GM12892 (cell line): ENCODE measurements around the gene ULK3.

Experiments used
- DNase-seq: peaks from one replicate; pipeline ENCODE4 v3.0.0; 2011; ENCODE audit not compliant: insufficient read length
- FAIRE-seq: peaks from 2 replicates; lab custom pipeline; 2011; peaks lifted over from hg19 to GRCh38; lab: Jason Lieb, UNC
- POLR2A ChIP-seq: IDR thresholded peaks from 2 replicates; pipeline ENCODE4 v1.6.1; 2011; ENCODE audit warnings: low read depth, low read length, control low read depth
- POLR2AphosphoS5 ChIP-seq: IDR thresholded peaks from 2 replicates; pipeline ENCODE4 v1.6.1; 2011; ENCODE audit warnings: low read depth, low read length, control low read depth
- TAF1 ChIP-seq: IDR thresholded peaks from 2 replicates; pipeline ENCODE4 v1.6.1; 2011; ENCODE audit warnings: low read depth, mild to moderate bottlenecking, control low read depth, low read length, borderline replicate concordance

ULK3 gene

DNA sequence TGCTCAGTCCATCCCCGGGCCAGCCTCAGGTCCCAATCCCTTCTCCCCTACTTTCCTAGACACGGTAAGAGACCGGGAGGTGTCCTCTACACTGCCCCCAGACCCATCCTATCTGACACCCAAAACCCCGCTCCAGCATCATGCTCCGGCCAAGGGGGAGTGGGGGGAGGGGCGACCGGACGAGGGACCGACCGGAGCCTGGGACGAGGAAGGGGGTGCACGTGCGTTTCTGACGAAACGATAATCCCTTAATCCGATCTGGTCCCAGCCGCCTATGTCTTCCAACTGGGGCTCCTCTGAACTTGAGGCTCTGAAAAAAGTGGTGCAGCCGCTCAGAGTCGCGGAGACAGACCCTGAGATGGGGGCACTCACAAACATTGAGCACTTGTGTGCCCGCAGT is 16.0 kb downstream of the ULK3 start:
- DNase-seq (no peak), FAIRE-seq (no peak)
- TF ChIP-seq TAF1, result no peak
- TF ChIP-seq POLR2AphosphoS5, result no peak
- no peak for TF ChIP-seq POLR2A

DNA sequence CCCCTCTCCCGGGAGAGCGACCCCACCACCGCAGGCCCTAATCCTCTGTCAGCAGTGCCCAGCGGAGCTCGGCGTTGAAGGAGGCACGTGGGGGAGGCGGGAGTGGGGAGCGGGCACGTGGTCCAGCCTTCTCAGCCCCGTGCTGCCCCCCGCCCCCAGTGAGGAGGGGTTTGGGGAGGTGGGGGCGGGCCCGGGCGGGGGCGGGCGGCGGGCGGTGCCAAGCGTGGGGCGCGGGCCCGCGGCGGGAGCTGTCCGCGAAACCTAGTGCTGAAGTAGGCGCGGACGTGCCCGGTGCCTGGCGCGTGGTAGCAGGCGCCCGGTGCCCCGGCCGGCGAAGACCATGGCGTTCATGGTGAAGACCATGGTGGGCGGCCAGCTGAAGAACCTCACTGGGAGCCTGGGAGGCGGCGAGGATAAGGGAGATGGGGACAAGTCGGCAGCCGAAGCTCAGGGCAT is 16.6 kb downstream of the ULK3 start, which contains the start of gene CPLX3:
Gene CPLX3 (plus strand): TSS at position 264 of the 456 bp plus-strand sequence. CDS start 77 bp downstream, at position 341.
- TF ChIP-seq POLR2A (no peak), TAF1 (no peak), POLR2AphosphoS5 (no peak)
- DNase-seq, result no peak
- FAIRE-seq, result no peak

DNA sequence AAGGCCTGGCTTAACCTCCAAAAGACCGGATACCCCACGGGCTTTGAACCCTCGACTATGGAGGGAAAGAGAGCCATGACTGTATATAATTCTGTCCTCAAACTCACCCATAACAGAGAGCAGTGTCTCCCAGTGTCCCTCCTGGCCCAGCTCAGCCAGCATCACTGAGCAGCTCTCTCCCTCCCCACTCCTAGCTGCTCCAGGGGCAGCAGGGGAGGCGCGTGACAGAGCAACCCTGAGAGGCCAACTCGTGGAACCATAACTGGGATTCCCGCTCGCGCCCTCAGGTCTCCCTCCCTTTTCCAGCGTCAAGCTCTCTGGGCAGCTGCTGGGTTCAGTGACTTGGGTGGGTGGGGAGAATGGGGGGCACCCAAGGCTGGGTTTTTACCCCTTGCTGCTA is 17.1 kb downstream of the ULK3 start:
- no peak for FAIRE-seq
- TF ChIP-seq POLR2A (no peak), TAF1 (no peak), POLR2AphosphoS5 (no peak)
- no peak for DNase-seq

DNA sequence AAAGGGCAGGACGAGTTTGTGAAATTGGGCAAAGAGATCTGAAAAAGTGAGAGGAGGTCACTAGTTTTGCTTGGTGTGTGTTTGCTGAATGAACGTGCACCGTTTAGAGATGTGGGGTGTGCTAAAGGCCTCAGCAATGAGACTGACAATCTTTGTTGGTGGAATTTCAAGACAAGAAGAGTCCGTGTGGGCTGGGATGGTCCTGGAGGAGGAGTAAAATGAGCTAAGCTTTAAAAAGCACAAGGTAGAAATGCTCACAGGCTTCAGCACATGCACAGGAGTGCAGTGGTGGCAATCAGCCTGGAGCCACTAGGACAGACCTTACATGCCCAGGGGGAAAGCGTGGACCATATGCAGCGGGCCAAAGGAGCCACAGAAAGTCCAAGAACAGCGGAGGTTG is 18.0 kb downstream of the ULK3 start:
- FAIRE-seq (no peak), DNase-seq (no peak)
- TF ChIP-seq TAF1 (no peak), POLR2AphosphoS5 (no peak), POLR2A (no peak)

DNA sequence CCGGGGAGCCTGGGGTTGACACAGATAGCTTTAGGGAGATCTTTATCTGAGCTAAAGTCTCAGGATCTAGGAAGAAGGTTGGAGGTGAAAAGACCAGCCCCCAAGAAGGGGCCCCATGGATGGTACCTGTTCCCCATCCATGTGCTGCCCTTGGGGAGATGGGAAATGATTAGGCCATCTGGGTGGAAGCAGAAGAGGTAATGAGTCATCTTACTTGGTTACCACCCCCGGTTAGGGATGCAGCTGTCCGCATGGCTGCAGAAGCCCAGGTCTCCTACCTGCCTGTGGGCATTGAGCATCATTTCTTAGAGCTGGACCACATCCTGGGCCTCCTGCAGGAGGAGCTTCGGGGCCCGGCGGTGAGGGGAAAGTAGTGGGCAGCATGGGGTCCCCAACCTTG is 19.6 kb downstream of the ULK3 start:
- no peak for TF ChIP-seq POLR2A
- no peak for TF ChIP-seq TAF1
- TF ChIP-seq POLR2AphosphoS5, result no peak
- no peak for FAIRE-seq
- DNase-seq, result no peak

DNA sequence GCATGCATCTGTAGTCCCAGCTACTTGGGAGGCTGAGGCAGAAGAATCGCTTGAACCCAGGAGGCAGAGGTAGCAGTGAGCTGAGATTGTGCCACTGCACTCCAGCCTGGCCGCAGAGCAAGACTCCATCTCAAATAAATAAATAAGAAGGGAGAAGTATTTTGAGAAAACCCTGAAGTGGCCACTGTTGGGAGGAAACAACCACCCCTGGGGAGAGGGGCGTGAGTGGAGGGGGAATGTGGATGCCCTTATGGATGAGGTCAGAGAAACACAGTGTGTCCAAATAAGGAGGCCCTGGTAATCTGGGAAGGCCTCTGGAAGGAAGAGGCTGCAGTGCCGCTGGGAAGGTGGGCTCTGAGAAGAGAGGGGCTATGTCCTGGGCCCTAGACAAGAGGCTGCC is 20.7 kb downstream of the ULK3 start:
- TF ChIP-seq POLR2AphosphoS5 (no peak), POLR2A (no peak), TAF1 (no peak)
- FAIRE-seq (no peak), DNase-seq (no peak)

DNA sequence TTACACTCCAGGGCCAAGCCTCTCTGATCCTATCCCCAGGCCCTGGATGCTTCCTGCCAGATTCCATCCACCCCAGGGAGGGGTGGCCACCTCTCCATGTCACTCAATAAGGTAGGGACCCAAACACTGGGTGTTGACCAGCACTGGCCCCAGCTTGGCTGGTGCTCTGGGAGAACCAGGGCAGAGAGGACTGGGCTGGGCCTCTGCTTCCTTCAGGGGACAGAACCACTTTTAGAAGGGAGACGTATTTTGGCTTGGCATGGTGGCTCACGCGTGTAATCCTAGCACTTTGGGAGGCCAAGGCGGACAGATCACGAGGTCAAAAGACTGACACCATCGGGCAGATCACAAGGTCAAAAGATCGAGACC is 21.2 kb downstream of the ULK3 start:
- FAIRE-seq (no peak), DNase-seq (no peak)
- TF ChIP-seq TAF1, result no peak
- no peak for TF ChIP-seq POLR2A
- no peak for TF ChIP-seq POLR2AphosphoS5

DNA sequence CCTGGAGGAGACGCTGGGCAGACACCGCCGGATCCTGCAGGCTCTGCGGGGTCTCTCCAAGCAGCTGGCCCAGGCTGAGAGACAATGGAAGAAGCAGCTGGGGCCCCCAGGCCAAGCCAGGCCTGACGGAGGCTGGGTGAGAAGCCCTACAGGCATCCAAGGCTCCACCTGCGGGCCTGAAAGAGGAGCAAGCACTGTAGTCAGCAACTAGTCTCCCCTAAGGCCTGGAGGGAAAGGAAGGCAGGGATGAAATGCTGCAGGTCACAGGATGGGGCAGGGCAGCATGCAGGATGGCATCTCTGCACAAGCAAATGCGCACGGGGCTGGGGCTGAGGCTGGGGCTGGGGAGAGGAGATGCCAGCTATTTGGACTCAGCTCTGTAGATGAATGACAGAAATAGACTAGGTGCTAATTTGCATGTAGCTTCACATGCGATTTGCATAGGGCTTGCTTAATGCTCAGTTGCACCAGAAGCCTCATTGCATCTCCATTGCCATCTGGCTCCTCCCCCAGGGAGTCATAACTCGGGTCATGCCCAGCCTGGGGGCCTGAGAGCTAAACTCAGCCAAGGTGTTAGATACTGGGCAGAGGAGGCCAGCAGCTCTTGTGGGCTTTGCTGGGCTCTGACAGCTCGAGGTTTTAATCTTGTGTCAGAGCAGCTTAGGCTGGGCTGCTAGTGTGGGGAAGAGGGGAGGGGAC is 21.7 kb downstream of the ULK3 start:
- TF ChIP-seq POLR2AphosphoS5 (no peak), POLR2A (no peak), TAF1 (no peak)
- FAIRE-seq (peak; percentile 92), DNase-seq (peak; percentile 68)

DNA sequence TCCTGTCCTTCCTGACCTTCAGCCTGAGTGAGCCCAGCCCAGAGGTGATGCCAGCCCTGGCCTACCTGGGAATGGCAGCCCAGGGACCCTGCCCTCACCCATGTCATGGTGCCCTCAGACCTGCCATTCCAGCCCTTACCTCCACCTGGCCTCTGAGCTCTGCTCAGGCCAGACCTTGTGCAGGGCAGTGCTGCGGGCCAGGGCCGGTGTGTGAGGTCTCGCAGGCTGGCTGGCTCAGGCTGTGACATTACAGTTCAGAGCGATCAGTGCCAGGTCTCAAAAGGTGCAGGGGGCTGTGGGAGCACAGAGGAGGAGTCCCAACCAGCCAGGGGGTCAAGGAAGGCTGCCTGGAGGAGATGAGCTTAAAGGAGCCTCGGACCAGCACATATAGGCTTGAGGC is 22.9 kb downstream of the ULK3 start:
- DNase-seq, result no peak

DNA sequence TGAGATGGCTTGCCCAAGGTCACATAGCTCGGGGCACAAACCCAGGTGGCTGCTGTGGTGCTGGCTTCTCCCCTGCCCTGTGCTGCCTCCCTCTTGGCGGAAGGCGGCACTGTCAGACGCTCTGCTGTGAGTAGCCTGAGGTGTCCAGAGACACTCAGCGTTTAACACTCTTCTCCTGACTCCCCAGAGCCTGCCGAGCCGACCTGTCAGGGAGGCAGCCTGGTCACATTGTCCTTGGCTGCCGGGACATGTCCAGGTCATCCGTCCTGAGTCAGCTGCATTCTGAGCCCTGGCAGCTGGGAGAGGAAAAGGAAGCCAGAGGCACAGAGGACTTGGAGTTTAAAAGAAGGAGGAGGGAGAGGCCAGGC is 25.6 kb downstream of the ULK3 start:
- DNase-seq, result no peak
- peak; percentile 27 for FAIRE-seq
- no peak for TF ChIP-seq POLR2AphosphoS5
- TF ChIP-seq POLR2A, result no peak
- TF ChIP-seq TAF1, result no peak

More for the DNA sequence above, 22.9 kb downstream of the ULK3 start:
- no peak for FAIRE-seq
- no peak for TF ChIP-seq POLR2AphosphoS5

DNA sequence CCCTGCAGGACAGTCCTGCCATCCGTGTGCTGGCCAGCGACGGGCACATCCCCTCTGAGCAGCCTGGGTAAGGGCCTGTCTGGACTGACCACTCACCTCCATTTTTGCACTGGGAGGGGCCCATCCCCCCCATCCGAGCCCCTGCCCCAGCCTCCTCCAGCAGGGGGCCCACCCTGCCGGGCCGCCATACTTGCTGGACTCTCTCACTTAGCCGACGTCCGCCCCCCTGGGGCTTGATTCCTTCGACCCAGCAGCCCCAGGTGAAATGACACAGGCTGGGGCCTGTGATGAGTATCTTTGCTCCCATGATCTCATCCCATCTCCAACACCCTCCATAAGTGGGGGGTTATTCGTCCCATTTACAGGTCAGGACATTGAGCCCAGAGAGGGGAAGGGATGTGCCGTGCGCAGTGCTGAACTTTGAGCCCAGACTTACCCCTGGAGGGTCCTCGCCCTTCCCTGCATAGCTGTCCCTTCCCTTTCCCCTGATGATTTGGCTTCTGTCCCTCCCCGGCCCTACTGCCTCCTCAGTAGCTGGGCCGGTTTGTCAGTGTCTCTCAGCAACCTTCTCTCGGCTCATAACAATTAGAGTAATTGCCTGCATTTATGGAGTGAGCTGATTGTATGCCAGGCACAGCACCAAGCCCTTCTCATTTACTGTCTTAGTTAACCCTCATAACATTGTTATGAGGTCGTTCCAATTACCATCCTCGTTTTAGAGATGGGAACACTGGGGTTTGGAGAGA is 26.2 kb downstream of the ULK3 start:
- FAIRE-seq, result no peak
- no peak for TF ChIP-seq POLR2AphosphoS5
- TF ChIP-seq POLR2A, result no peak
- DNase-seq, result no peak

DNA sequence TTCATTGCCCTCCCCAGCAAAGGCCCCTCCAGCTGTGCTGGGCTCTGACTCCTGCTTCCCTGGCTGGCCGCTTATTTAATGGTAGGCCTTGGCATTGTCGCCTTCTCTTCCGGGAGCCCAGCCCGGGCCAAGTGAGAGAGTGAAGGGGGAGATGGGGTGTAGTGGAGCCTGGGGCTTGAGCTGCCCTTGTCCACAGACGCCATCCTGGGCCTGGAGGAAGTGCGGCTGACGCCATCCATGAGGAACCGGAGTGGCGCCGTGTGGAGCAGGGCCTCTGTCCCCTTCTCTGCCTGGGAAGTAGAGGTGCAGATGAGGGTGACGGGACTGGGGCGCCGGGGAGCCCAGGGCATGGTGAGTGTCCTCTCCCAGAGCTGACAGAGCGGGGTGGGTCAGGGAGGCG is 27.0 kb downstream of the ULK3 start:
- DNase-seq, result no peak
- TF ChIP-seq POLR2A, result no peak
- TF ChIP-seq POLR2AphosphoS5, result no peak
- no peak for TF ChIP-seq TAF1
- no peak for FAIRE-seq
